Measurements from ENCODE around the gene ZFP1. TPM values are rescaled to one million over a fixed set of nuclear protein-coding genes. Genes with fewer than 3 reads are reported as not detected.

The ZFP1 gene
- total and polyA plus RNA-seq, 2 of the 4 experiments (the other 2 are of a cell fraction), result 3.8 to 16.0 TPM

GRCh38 chr16:75103994-75104393 is 44.3 kb upstream of the ZFP1 start:
- no CpG with 5 or more reads among the region's 5 CpGs for WGBS, 2 experiments (ENCODE audit: extremely low coverage in 2 of 2, insufficient read length in 1 of 2)
- Histone ChIP-seq H2AFZ (replicated peaks; ENCODE audit: low read length, poor library complexity) (no peak overlapping the region), H4K20me1 (ENCODE audit: insufficient read depth, low read length) (no peaks in the 10 kb centered on the region), H2AK9ac (replicated peaks; ENCODE audit: low read depth, low read length, poor library complexity) (no peak overlapping the region), H3K36me3 (ENCODE audit: control insufficient read depth, insufficient read depth, low read length) (no peaks in the 10 kb centered on the region), H3K56ac (ENCODE audit: extremely low read depth, insufficient read depth, low read length) (no peak overlapping the region), H2BK15ac (ENCODE audit: low read depth, low read length) (no peak overlapping the region), H3K23ac (ENCODE audit: low read depth, low read length) (no peak overlapping the region), H3K9me3 (ENCODE audit: control insufficient read depth, insufficient read depth, low read length) (no peaks in the 10 kb centered on the region), H3K9me1 (ENCODE audit: insufficient read depth, low read length) (peaks cover 29% of the 10 kb centered on the region), H3K79me1 (ENCODE audit: low read depth in 1 of 2, low read length in 2 of 2) (peaks cover 12 to 69% of the 10 kb centered on the region in 2 experiments), H4K5ac (ENCODE audit: low read depth, low read length) (no peak overlapping the region), H4K91ac (ENCODE audit: insufficient read depth, low read depth, low read length) (no peak overlapping the region), H3K27me3 (ENCODE audit: control insufficient read depth, insufficient read depth, low read length) (no peaks in the 10 kb centered on the region), H3K4me2 (ENCODE audit: low read depth, low read length) (no peak overlapping the region), H3K4me1 (ENCODE audit: control insufficient read depth, insufficient read depth, low read length) (peaks cover 38% of the 10 kb centered on the region), H3K4ac (ENCODE audit: low read depth, low read length) (no peak overlapping the region), H3K18ac (ENCODE audit: low read depth, low read length) (no peak overlapping the region), H2BK5ac (ENCODE audit: low read depth, low read length, poor library complexity, severe bottlenecking) (no peak overlapping the region), H4K8ac (ENCODE audit: low read depth in 2 of 2, low read length in 2 of 2) (no peak overlapping the region), H3K14ac (replicated peaks; ENCODE audit: low read depth, low read length) (no peak overlapping the region), H2BK120ac (ENCODE audit: low read depth, low read length) (no peak overlapping the region), H3K27ac (ENCODE audit: insufficient read depth, low read length) (no peak overlapping the region), H2AK5ac (ENCODE audit: low read depth, low read length) (peak overlapping the region; percentile 1; the same call in 1 of the 2 replicates), H3K9ac (ENCODE audit: low read depth, low read length) (no peak overlapping the region), H3K4me3 (ENCODE audit: insufficient read depth, low read depth, low read length) (no peak overlapping the region), H2BK20ac (ENCODE audit: low read depth, low read length) (no peak overlapping the region)
- TF ChIP-seq MAFK (IDR thresholded peaks at IDR 0.05; ENCODE audit: low read depth, low read length) (no peak), CHD1 (IDR thresholded peaks at IDR 0.05; ENCODE audit: low read depth, low read length) (no peak), BHLHE40 (IDR thresholded peaks at IDR 0.05; ENCODE audit: low read depth, low read length) (no peak)
- dilution Hi-C loops (cut with HindIII; ENCODE audit: low sequenced_read_pairs, unreplicated experiment) (no loop called here), in situ Hi-C loops (cut with MboI; ENCODE audit: low sequenced_read_pairs) (no loop called here), intact Hi-C loops (cut with micrococcal nuclease) (no loop called here)
- POLR2A ChIA-PET (ENCODE audit: unreplicated experiment), result no interaction called here
- BruUV-seq (replicated peaks), result no TSS peak
- ATAC-seq (ENCODE audit: low read depth) (no peak), DNase-seq (no peak)
- CTCF ChIA-PET, result no interaction called here

Data from IMR-90 (cell line).